HEK293 (cell line): ENCODE data around the gene XPA.

ENCODE experiments used
- ATF2 ChIP-seq: fragments of 450-650 bp; formaldehyde crosslinking; IDR thresholded peaks from 2 replicates; pipeline ENCODE4 v1.5.1; 2016; ENCODE audit warnings: missing biosample characterization, missing genetic modification characterization, low read depth
- CTCF ChIP-seq: fragments of 450-650 bp; formaldehyde crosslinking; IDR thresholded peaks from 2 replicates; pipeline ENCODE4 v1.5.1; 2016; ENCODE audit warnings: missing biosample characterization, missing genetic modification characterization
- TSHZ1 ChIP-seq: fragments of 450-650 bp; formaldehyde crosslinking; IDR thresholded peaks from 2 replicates; pipeline ENCODE4 v1.5.1; 2016; ENCODE audit warnings: missing biosample characterization, missing genetic modification characterization, borderline replicate concordance
- YY1 ChIP-seq: fragments of 450-650 bp; formaldehyde crosslinking; IDR thresholded peaks from 2 replicates; pipeline ENCODE4 v1.5.1; 2018; ENCODE audit warnings: missing biosample characterization, missing genetic modification characterization
- ZBTB21 ChIP-seq: fragments of 450-650 bp; formaldehyde crosslinking; IDR thresholded peaks from 2 replicates; pipeline ENCODE4 v1.5.1; 2017; ENCODE audit warnings: missing biosample characterization, missing genetic modification characterization
- ZBTB26 ChIP-seq: fragments of 450-650 bp; formaldehyde crosslinking; optimal IDR thresholded peaks from 2 replicates; pipeline ENCODE3; 2016; ENCODE audit warnings: missing biosample characterization, mild to moderate bottlenecking, missing genetic modification characterization
- ZBTB7A ChIP-seq: fragments of 450-650 bp; formaldehyde crosslinking; IDR thresholded peaks from 2 replicates; pipeline ENCODE4 v1.5.1; 2016; ENCODE audit warnings: low read depth, missing biosample characterization, missing genetic modification characterization
- ZNF112 ChIP-seq: fragments of 450-650 bp; formaldehyde crosslinking; IDR thresholded peaks from 2 replicates; pipeline ENCODE4 v1.5.0; 2017; ENCODE audit warnings: missing biosample characterization, missing genetic modification characterization
- ZNF24 ChIP-seq: fragments of 450-650 bp; formaldehyde crosslinking; IDR thresholded peaks from 2 replicates; pipeline ENCODE4 v1.5.1; 2016; ENCODE audit warnings: missing biosample characterization, missing genetic modification characterization
- ZNF394 ChIP-seq: fragments of 450-650 bp; formaldehyde crosslinking; IDR thresholded peaks from 2 replicates; pipeline ENCODE4 v1.5.1; 2016; ENCODE audit warnings: missing biosample characterization, missing genetic modification characterization, mild to moderate bottlenecking, moderate library complexity, borderline replicate concordance
- ZNF670 ChIP-seq: fragments of 450-650 bp; formaldehyde crosslinking; IDR thresholded peaks from 2 replicates; pipeline ENCODE4 v1.5.1; 2016; ENCODE audit warnings: missing biosample characterization, missing genetic modification characterization, low read depth
- ZSCAN16 ChIP-seq: fragments of 450-650 bp; formaldehyde crosslinking; IDR thresholded peaks from 2 replicates; pipeline ENCODE4 v1.5.1; 2016; ENCODE audit warnings: missing biosample characterization, missing genetic modification characterization

DNA sequence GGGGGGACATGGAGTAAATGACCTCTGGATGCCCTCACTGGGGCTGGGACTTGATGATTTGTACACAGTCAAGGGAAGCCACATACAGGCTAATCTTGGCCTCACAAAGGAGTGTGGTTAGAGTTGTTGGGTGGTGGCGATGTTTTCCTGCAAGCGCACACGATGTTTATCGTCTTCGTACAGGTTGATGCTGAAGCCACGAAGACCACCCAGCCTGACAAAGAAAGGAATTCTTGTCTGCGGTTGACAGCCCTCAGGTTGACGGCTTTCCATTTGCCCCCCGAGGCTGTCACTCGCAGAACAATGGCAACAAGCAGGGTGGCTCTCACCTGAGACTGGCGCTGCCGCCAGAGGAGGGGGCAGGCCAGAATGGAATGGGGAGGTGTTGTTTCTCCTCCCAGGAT is 14.1 kb upstream of the XPA start:
- no peak for TF ChIP-seq CTCF (tag by site-specific recombination)
- no peak for TF ChIP-seq ZNF670 (tag by site-specific recombination)
- no peak for TF ChIP-seq ZNF394 (tag by site-specific recombination)
- no peak for TF ChIP-seq ZNF112 (tag by site-specific recombination)
- no peak for TF ChIP-seq ATF2
- TF ChIP-seq ZBTB26 (tag by site-specific recombination): no peak
- no peak for TF ChIP-seq ZBTB7A (tag by site-specific recombination)
- TF ChIP-seq ZSCAN16 (tag by site-specific recombination): no peak
- TF ChIP-seq TSHZ1: no peak
- TF ChIP-seq ZNF24: no peak
- no peak for TF ChIP-seq ZBTB21
- no peak for TF ChIP-seq YY1 (tag by site-specific recombination)
